ENCODE results near the gene ADK. TPM values are rescaled to one million over a fixed set of nuclear protein-coding genes. Genes with fewer than 3 reads are reported as not detected.

Gene ADK
- total and polyA plus RNA-seq, 2 of the 13 experiments (the other 11 are each of a cell fraction or from before 2014, with no cell fraction given): 48.6 to 79.1 TPM

- in situ Hi-C loops (cut with HindIII; ENCODE audit: extremely low pct_ligation_motif_present, low pct_unique_long_range_greater_than_20kb): no loop called here
- no peak for ATAC-seq
- WGBS (ENCODE audit: low lambda C conversion rate): 92% methylated on average over 3 of the region's 3 CpGs
Measured at GRCh38 chr10:74669210-74669609, 518.2 kb downstream of the ADK start.

GRCh38 chr10:74671716-74672115 lies 520.7 kb downstream of the ADK start:
- intact Hi-C loops (cut with micrococcal nuclease; ENCODE audit: unreplicated experiment): no loop called here
- POLR2A ChIA-PET: no interaction called here
- CTCF ChIA-PET (ENCODE audit: low intra/inter-chr PET ratio, low total read pairs): no interaction called here
- FAIRE-seq: no peak
- no peak overlapping the region for H3K27ac ChIP-seq (ENCODE audit: extremely low read length, insufficient read depth, low read length)
- TF ChIP-seq SP1 (IDR thresholded peaks at IDR 0.05) (no peak), SP1 (CRISPR knock-in tag; IDR thresholded peaks at IDR 0.05) (no peak)
- no peak overlapping the region for H3K4me2 ChIP-seq (ENCODE audit: low read depth, low read length)
- no peaks in the 10 kb centered on the region for H4K20me1 ChIP-seq (ENCODE audit: insufficient read depth, low read length)
- H3K4me3 ChIP-seq (replicated peaks in 1 of 3; ENCODE audit: insufficient read depth in 1 of 3, low read depth in 2 of 3, low read length in 3 of 3): no peak overlapping the region
- no peak overlapping the region for H2AFZ ChIP-seq (ENCODE audit: low read length)
- no peaks in the 10 kb centered on the region for H3K4me1 ChIP-seq (ENCODE audit: insufficient read depth, low read length)
- no TSS peak for BruUV-seq (replicated peaks)
- peaks cover 3 to 31% of the 10 kb centered on the region in 2 experiments; a peak in 2 of 5 replicates for H3K36me3 ChIP-seq (replicated peaks in 1 of 2; ENCODE audit: control insufficient read depth in 1 of 2, insufficient read depth in 2 of 2, low read length in 2 of 2)
- H3K79me2 ChIP-seq (ENCODE audit: insufficient read depth, low read length): no peaks in the 10 kb centered on the region
- H3K27me3 ChIP-seq (ENCODE audit: control insufficient read depth in 1 of 2, insufficient read depth in 2 of 2, low read length in 2 of 2): no peaks in the 10 kb centered on the region
- in situ Hi-C loops (cut with HindIII; ENCODE audit: extremely low pct_ligation_motif_present, low pct_unique_long_range_greater_than_20kb): no loop called here
- ATAC-seq: no peak
- H3K9me3 ChIP-seq (ENCODE audit: low read length): no peaks in the 10 kb centered on the region
- no peak for DNase-seq (ENCODE audit: low spot score)
- 65% methylated on average over 3 of the region's 3 CpGs for WGBS (ENCODE audit: low lambda C conversion rate)
- H3K9ac ChIP-seq (ENCODE audit: insufficient read depth, low read depth, low read length): no peak overlapping the region

More at GRCh38 chr10:74669210-74669609, 518.2 kb downstream of the ADK start:
- H2AFZ ChIP-seq (ENCODE audit: low read length): no peak overlapping the region
- no peaks in the 10 kb centered on the region for H3K79me2 ChIP-seq (ENCODE audit: insufficient read depth, low read length)
- FAIRE-seq: no peak
- H3K27me3 ChIP-seq (ENCODE audit: control insufficient read depth in 1 of 2, insufficient read depth in 2 of 2, low read length in 2 of 2): no peaks in the 10 kb centered on the region
- CTCF ChIA-PET (ENCODE audit: low intra/inter-chr PET ratio, low total read pairs): no interaction called here
- H3K4me2 ChIP-seq (ENCODE audit: low read depth, low read length): no peak overlapping the region
- no peaks in the 10 kb centered on the region for H3K9me3 ChIP-seq (ENCODE audit: low read length)
- POLR2A ChIA-PET: no interaction called here
- H3K4me3 ChIP-seq (replicated peaks in 1 of 3; ENCODE audit: insufficient read depth in 1 of 3, low read depth in 2 of 3, low read length in 3 of 3): no peak overlapping the region
- H3K36me3 ChIP-seq (replicated peaks in 1 of 2; ENCODE audit: control insufficient read depth in 1 of 2, insufficient read depth in 2 of 2, low read length in 2 of 2): peaks cover 3 to 27% of the 10 kb centered on the region in 2 experiments; a peak in 2 of 5 replicates
- no peak overlapping the region for H3K27ac ChIP-seq (ENCODE audit: extremely low read length, insufficient read depth, low read length)
- H3K9ac ChIP-seq (ENCODE audit: insufficient read depth, low read depth, low read length): no peak overlapping the region
- DNase-seq (ENCODE audit: low spot score): no peak
- TF ChIP-seq MLXIP (CRISPR knock-in tag; IDR thresholded peaks at IDR 0.05; ENCODE audit: borderline replicate concordance) (no peak), NBN (conservative IDR thresholded peaks at IDR 0.05) (no peak)
- intact Hi-C loops (cut with micrococcal nuclease; ENCODE audit: unreplicated experiment): no loop called here
- H3K4me1 ChIP-seq (ENCODE audit: insufficient read depth, low read length): no peaks in the 10 kb centered on the region
- BruUV-seq (replicated peaks): no TSS peak
- no peaks in the 10 kb centered on the region for H4K20me1 ChIP-seq (ENCODE audit: insufficient read depth, low read length)
